HG02943 (cell line): ENCODE measurements around the gene RBFOX1.

ENCODE experiments used
- ATAC-seq: cut with Tn5 transposase; IDR thresholded peaks from one replicate; pipeline ENCODE4 v1.9.1; 2021; ENCODE audit warnings: mild to moderate bottlenecking, low read depth, moderate library complexity; ENCODE audit not compliant: unreplicated experiment

Gene RBFOX1

DNA sequence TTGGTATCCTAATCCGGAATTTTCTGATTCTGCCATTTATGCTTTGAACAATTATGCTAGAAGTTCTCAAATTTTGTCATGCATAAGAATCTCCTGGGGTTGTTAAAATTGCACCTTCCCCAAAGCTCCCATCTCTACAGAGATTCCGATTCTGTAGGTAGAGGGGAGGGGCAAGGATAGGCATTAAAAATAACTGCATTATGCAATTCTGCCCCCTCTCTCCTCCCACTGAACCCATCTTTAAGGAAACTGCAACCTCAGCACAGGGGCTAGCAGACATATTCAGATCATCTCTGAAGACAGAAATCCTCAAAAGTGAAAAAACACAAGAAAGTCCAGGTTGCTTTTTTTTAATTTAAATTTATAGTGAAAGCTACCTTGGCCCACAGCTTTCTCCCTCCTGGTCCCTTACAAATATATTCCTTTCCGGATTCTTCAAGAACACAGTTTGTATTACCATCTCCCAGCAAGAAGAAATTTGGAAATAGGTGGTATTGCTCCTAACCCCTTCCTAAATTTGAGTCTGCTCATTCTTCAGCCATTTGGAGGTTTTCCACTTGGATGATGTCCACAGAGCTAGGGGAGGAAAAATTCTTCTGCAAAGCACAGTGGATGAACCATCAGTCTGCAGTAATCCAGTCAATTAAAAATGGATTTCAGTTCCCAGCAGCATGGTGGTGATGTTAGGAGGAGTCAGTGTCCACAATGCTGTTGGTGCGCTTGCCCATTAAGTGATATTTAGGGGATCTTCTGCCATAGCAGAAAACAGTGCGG lies 67.7 kb downstream of the RBFOX1 start:
- no peak for ATAC-seq

DNA sequence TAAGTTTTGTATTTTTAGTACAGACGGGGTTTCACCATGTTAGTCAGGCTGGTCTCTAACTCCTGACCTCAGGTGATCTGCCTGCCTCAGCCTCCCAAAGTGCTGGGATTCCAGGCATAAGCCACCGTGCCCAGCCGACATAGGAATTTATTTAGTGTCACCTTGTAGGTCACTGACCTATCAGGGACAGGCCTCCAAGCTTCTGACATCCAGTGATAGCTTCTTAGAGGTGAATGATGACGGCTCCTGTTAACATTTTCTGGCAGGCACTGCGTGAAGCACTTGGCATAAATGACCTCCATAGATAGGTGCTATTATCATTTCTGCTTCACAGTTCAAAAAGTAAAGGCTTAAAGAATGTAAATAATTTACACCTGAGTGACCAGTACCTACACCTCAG lies 71.6 kb downstream of the RBFOX1 start:
- no peak for ATAC-seq

DNA sequence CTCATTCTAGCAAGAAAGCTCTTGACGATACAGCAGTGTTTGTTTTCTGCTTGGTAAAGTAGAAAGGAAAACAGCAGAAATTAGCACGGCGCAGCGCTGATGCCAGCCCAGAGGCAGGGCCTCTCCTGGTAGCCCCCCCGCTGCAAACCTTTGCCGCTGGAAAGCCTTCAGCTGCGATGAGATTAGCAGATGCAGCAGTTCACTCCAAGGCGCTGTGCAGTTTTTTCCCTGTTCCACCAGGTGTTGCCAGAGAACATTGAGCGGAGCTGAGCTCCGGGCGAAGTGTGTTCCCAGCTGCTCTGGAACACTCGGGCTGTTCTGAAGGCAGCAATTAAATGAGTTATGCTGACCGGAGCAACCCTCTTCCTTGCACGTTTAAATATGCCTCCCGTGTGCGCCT lies 72.5 kb downstream of the RBFOX1 start:
- no peak for ATAC-seq

DNA sequence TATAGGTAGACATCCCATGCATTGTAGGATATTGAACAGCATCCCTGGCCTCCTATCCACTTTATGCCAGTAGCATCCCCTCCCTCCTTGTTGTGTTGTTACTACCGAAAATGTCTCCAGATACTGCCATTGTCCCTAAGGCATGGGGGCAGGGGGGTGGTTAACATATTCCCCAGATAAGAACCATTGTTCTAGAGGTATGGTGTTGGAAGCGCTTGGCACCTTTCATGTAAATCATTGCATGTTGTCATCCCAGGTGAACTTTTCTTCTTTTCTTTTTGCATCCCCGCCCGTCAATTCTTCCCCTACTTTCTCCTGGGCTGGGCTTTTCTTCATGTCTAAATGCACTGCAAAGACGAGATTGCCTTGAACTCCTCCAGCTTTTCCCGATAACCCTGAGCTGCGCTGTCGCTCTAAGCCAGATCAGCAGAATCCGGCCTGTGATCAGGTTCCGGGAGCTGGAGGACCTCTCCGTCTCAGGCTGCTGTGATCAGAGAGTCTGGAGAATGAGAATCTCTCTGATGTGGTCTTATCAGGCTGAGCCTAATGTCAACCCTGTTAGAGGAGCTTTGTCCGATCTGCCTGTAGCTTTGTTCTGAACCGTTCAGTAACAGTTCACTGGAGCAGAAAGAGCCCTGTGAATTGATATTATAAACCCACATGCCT lies 76.2 kb downstream of the RBFOX1 start:
- no peak for ATAC-seq

DNA sequence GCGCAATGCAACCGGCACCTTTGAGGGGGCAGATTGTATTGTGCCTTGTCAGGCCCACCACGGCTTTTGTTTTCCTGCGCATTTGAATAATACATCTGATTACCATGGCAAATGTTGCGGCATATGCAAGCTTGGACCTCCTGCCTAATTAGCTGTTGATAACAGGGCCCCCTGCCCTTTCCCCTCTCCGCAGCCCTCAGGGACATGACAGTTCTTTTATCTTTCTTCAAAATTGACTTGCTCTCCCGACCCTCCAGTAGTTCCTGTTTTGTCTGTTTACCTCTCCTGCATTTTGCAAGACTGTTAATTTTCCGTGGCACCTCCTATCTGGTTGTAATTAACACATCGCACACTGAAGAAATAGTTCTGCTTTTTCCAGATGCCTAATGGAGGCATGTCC lies 86.8 kb downstream of the RBFOX1 start:
- ATAC-seq, result no peak

DNA sequence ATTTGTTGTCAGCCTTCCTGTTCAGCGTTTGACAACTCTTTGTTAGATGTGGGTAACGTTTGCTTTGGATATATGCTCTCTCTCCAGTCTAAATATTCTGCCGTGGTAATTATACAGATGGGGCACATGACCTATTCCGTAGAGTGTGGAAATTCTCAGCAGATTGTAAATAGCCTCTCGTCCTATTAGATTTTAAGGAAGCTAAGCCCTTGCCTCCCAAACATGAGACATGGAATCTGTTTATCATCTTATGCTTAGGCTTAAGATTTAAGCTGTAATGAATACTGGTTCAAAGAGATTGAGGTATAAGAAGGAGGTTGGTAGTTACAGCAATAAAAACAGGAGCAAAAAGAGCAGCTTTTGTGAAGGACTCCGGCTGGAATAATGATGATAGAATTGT lies 87.4 kb downstream of the RBFOX1 start:
- ATAC-seq, result no peak

DNA sequence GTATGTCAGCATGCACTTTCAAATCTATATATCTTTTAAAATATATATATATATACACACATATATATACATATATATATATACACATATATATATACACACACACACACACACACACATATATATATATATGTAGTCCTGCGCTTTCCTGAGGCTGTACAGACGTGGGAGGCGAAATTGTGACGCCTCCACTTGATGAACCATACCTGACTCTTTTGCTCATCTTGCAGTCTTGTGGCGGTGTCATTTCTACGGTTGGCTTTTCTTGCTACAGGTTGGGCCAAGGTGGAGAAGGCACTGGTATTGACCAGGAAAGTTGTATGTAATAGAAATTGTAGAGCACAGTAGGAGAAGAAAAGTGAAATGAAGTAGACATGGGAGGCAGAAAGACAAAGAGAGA lies 88.2 kb downstream of the RBFOX1 start:
- ATAC-seq, result no peak

DNA sequence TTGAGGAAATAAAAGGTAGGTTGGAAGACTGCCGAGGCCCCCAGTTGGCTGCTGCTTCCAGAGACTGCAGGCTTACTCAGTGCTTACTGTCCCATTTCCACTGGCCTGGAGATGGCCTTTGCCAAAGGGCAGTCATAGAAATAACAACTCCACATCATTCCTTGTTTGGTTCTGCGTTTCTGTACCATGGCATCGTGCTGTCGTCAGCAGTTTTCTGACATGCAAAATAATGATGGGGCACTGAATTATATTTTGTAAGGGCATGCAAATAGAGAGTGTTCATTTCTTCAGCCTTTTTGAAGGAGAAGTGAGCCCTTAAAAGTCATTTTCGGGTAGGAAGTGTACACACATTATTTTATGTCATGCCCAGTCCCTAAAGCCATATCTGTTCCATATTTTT lies 88.9 kb downstream of the RBFOX1 start:
- ATAC-seq, result no peak

DNA sequence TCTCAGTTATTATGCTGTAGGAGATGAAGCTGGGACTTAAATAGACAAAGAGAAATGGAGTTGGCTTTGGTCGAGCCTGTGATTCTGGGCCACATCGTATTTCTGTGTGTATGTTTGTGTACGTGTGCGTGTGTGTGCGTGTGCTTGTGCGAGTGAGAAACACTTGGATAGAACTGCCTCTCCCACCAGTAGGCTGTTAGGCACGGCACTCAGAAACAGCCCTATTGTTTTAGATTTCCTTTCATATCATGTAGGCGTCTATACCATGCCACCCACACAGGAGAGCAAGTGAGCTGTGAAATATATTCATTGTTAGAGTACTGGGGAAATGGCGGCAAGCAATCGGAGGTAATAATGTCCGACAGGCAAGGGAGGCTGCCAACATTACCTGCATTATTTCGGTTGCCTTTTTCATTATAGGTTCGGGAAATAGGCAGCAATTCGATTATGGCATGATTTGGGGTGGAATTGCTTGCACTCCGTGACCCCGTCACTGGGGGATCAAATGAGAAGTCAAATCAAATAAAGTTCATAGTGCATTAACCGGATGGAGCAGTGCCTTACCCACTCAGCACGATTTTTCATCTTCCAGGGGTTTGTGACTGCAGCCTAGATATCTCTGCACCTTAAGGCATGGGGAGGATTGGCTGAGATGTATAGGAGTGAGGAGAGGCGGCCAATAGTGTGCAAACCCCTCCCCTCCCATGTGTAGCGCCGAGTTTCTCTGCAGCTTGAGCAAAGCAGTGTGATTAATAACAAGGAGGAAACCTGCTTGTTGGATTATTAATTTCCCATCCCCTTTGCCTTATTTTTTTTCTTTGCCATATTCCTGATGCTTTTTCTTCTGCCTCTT lies 89.6 kb downstream of the RBFOX1 start:
- no peak for ATAC-seq

DNA sequence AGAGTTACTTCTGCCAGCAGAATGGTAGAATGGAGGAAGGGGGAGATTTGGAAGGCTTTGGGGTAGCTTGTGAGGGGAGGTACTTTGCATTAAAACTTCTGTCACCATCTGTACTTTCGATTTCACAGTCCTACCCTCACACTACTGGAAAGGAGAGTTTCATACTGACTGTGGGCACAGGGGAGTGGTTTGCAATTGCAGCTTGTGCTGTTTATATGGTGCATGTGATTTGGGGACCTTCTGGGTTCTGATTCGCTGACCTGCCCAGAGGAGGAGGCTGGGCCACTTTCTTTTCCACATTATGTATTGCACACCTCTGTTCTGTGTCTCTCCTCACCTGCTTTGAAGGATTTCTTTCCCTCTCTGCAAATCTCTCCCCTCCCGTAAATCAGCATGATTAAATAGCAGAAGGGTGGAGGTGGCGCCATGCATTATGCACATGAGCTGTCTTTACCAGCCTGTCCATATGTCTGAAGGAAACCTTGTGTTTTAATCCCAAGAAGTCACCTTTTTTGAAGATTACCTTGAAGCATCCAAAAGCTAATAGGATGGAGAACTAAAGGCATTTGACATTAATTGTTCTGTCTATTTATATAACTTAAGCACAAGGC lies 90.9 kb downstream of the RBFOX1 start:
- no peak for ATAC-seq

DNA sequence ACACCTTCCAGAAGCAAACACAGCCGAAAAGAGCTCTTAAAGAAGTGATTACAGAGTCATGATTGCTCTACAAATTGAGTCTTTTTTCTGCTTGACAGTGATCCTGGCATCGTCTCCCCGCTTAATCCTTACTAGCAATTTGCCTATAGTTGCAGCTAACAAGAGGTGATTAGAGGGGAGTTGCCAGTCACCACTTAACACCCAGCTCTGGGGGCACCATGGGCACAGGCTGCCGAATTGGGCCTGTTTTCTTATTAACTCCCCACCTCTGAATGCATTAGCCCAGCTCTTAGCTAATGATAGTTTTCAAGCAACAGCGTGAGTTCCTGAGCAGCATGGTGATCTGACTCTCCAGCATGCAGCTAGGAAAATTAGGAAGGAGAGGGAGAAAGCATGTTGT lies 93.5 kb downstream of the RBFOX1 start:
- ATAC-seq, result no peak

DNA sequence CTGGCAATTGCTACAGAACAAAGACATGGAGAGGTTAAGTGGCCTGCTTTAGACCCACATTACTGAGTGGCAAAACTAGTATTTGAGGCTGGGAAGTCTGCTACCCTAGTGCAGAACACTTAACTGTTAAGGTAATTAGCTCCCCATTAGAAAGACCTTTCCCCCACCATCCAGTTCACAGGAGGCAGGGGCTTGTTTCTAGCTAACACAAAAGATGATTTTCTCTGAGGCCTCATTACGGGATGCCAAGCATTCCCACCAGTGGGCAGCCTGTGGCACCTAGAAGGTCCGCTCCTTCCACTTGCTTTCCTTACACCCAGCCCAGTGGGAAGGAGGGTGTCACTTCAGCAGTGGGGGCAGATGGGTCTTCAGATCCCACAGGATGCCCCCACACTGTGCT lies 99.1 kb downstream of the RBFOX1 start:
- ATAC-seq, result no peak

DNA sequence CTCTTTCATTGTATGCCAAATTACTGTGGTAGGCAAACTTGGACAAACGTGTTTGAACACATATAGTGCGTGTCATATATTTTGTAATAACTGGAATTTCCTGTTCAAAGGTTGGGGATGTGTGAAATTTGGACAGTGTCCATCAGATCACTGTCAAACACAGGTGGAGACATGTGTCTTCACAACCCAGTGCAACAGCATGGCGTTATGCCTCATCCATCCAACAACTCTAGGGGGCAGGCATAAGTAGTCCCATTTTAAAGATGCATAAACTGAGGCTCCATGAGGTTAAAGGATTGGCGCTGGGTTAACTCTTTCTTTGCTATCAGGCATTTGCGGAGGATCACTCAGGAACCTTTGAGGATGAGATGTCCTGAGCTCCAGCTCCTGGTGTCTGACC lies 103.7 kb downstream of the RBFOX1 start:
- ATAC-seq, result no peak

DNA sequence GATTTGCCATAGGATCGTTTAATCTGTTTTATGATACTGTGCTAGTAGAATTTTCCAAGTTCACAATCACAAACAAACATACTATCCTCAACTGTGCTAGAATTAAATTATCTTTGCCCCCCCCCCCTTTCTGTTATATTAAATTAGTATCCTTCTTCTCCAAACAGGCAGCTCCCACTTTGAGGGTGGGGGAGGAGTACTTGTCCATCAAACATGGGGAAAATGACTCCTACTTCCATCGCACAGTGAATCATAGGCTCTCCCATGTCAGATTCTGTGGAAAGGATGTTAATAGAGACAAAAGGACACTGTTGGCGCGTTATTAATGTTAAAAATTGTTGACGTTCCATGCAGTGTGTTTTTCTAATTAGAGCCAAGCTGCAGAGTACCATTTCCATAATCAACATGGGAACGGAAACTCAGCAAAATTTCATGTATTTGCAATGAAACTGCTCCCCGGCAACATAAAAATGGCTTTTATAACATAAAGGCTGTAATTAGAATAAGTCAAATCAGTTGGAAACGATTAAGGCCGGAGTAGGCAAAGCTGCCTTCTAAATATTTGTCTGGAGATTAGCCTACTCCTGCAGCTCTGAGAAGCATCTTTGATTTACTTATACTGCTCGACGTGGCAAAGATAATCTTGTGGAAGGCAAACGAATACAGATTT lies 104.6 kb downstream of the RBFOX1 start:
- ATAC-seq, result no peak

DNA sequence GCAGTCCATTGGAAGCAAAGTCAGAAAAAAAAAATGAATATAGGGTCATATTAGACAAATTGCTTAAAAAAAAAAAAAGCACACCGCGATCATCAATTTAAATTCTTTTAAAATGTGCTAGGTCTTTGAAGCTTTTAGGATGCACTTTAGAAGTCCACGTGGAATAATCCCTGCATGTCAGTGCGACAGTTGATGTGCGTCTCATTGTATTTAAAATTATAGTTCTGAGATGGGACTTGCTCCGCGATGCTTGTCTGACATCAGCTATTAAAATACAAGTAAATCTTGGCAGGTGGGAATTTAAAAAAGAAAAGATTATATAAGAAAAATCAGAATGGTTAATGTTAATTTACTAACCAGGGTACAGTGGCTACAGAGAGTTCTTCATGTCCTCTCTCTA lies 105.2 kb downstream of the RBFOX1 start:
- ATAC-seq, result no peak

DNA sequence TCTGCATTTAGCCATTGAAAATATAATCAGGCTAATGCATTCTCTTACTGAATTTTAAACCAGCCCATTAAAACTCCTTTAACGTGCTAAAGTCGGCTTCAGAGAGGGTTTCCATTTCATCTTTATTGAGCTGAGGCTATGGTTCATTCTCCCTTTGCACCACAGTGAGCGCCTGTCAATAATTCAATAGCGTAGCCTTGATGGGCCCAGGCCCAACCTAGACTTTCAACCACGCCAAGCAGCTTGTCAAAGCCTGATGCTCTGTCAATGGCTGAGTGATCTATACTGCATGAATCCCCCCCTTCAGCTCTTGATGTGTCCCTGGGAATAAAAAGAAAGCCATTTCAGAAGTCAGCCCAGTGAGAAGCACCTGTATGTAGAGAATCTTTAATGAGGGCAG lies 106.0 kb downstream of the RBFOX1 start:
- no peak for ATAC-seq

DNA sequence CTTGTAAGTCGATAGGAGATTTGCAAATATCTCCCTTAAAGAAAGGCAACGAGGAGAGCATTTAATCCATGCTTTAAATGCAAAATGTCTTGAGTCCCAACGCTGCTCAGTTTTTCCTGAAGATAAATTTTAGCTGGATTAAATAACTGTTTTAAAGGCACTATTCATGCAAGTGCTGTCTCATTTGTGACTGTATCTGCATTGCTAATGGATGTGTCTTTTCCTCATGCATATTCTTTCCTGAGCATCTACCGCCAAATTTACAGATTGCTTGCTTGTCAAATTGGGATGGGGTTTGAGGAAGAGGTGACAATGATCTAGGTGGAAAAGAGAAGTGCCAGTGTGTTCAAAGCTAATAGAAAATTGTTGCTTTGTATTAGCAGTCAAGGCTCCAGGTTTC lies 106.9 kb downstream of the RBFOX1 start:
- ATAC-seq, result no peak

DNA sequence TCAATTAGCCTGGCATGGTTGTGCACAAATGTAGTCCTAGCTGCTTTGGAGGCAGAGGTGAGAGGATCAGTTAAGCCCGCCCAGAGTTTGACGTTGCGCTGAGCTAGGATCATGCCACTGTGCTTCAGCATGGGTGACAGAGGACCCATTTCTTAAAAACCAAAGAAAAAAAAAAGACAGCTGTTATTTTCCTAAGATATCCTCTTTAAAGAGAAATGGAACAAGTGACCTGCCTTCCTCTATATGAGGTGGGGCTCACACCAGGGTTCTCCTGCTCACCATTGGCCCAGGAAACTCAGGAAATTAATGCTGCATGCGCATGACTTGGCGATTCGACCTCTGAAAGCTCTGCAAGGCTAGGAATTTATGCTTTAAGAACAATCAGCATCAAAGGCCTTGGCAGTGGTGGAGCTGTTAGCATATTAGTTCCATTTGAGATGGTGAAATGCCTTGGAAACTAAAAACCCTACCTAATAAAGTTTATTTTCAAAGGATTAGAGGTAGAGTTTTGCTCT lies 108.3 kb downstream of the RBFOX1 start:
- no peak for ATAC-seq

DNA sequence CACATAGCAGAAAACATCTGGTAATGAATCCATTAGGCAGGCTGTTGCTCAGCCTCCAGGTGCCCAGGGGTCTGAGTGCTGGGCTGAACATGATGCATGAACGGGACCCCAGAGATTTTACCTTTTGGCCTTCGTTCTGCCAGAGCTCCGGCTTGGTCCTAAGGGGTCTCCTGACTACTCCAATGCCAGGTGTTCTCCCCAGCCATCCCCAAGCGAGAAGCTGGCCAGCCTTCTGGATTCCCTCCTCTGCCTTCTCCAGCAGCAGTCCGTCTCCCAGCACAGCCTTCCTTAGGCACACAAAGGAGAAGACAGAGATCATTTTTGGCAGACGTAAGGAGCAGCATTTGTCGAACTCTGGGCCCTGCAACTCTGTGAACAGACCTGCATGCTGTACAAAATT lies 109.4 kb downstream of the RBFOX1 start:
- no peak for ATAC-seq

DNA sequence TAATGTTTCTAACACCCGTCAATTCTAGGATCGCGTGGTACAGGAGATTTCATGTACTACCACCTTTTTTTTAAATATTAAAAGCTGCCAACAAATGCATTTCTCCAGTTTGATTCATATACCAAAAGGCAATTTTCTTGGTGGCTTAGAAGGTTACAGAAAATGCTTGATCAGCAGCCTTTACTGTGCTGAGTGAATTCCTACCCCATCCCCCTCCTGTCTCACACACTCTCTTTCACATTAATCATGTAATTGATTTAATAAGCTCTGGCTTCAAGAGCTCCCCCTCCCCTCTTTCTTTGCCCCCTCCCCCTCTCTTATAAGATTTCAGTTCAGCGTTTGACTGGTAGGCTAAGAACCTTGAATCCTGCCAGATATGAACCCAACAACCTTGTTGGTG lies 110.5 kb downstream of the RBFOX1 start:
- ATAC-seq, result no peak
